SJCRH30 (cell line): ENCODE measurements around the gene CHAF1A. TPM values are rescaled to one million over a fixed set of nuclear protein-coding genes. Genes with fewer than 3 reads are reported as not detected.

Experiments used
- DNase-seq, 2 experiments: peaks; one replicate each; pipeline ENCODE4 v3.0.0-alpha.2; 2015 to 2020
- H3K27ac ChIP-seq: fragments of 250-450 bp; sonication (Bioruptor Pico); 2 replicates; pipeline ENCODE4 v1.5.1; 2020; ENCODE audit warnings: mild to moderate bottlenecking, moderate library complexity
- H3K27me3 ChIP-seq: fragments of 250-450 bp; sonication (Bioruptor Pico); 2 replicates; pipeline ENCODE4 v1.5.1; 2020; ENCODE audit warnings: mild to moderate bottlenecking, moderate library complexity
- H3K36me3 ChIP-seq: fragments of 250-450 bp; sonication (Bioruptor Pico); 2 replicates; pipeline ENCODE4 v1.5.1; 2020; ENCODE audit warnings: mild to moderate bottlenecking, moderate library complexity
- H3K4me1 ChIP-seq: fragments of 250-450 bp; sonication (Bioruptor Pico); 2 replicates; pipeline ENCODE4 v1.5.1; 2020; ENCODE audit warnings: mild to moderate bottlenecking, moderate library complexity
- H3K4me3 ChIP-seq: fragments of 250-450 bp; sonication (Bioruptor Pico); 2 replicates; pipeline ENCODE4 v1.5.1; 2020; ENCODE audit warnings: mild to moderate bottlenecking, moderate library complexity
- H3K9me3 ChIP-seq: fragments of 250-450 bp; sonication (Bioruptor Pico); replicated peaks from 2 replicates; pipeline ENCODE4 v1.5.1; 2020; ENCODE audit warnings: mild to moderate bottlenecking, moderate library complexity
- total RNA-seq: library from RNA; depleted of rRNA; stranded (reverse); fragments of >200 nt; shearing (Covaris generic); gene quantifications from 2 replicates; pipeline ENCODE4 v1.2.3, GENCODE V29; 2014

The CHAF1A gene
- total RNA-seq, 1 experiment from 2014 or later: 54.6 TPM

DNA sequence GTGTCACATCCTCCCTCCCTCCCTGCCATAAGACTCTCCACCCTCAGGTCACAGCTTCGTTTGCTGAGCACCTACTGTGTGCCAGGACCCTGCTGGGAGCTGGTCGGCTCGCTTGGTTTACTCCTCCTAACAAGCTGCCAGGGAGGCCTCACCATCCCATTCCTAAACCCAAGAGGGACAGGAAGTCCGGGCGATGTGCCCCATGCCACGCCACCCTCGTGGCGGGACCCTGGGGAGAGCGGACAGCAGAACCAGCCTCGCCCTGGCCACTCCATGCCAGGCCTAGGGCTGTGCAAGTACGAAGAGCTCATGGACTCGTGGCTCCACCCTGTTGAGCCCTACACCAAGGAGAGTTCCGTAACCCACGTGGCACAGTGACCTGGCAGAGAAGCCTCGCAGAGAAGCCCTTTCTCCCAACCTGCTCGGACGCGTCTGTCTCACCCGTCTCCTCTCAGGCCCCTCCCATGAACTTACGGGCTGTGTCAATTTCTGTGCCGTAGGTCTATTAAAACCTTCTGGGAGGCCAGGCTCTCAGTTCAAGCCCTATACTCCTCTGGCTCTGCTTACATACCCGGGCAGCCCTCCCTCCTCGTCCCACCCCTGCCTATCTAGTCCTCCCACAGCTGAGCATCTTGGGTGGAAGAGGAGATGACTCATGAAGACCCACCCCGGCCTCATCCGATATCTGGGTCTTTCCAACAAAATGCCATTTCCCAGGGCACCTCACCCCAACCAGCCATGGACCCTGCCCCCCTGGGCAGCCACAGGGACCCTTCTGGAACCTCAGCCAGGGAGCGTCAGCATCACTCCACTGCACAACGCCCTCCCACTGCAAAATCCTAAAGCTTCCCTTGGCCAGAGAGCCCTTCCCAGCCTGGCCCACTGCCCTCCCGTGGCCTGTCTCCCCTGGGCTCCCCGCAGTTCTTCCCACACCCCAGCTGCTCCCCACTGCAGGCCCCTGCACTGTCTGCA is 52.6 kb downstream of the CHAF1A start:
- DNase-seq: no peak
- H3K27me3 ChIP-seq: no peaks in the 10 kb centered on the region
- H3K4me1 ChIP-seq: peaks cover 9% of the 10 kb centered on the region; the same call in 1 of the 2 replicates
- H3K27ac ChIP-seq: no peak overlapping the region
- no peaks in the 10 kb centered on the region for H3K9me3 ChIP-seq
- peaks cover 11% of the 10 kb centered on the region; the same call in 1 of the 2 replicates for H3K36me3 ChIP-seq
- peak overlapping the region; percentile 63; the same call in 1 of the 2 replicates for H3K4me3 ChIP-seq

DNA sequence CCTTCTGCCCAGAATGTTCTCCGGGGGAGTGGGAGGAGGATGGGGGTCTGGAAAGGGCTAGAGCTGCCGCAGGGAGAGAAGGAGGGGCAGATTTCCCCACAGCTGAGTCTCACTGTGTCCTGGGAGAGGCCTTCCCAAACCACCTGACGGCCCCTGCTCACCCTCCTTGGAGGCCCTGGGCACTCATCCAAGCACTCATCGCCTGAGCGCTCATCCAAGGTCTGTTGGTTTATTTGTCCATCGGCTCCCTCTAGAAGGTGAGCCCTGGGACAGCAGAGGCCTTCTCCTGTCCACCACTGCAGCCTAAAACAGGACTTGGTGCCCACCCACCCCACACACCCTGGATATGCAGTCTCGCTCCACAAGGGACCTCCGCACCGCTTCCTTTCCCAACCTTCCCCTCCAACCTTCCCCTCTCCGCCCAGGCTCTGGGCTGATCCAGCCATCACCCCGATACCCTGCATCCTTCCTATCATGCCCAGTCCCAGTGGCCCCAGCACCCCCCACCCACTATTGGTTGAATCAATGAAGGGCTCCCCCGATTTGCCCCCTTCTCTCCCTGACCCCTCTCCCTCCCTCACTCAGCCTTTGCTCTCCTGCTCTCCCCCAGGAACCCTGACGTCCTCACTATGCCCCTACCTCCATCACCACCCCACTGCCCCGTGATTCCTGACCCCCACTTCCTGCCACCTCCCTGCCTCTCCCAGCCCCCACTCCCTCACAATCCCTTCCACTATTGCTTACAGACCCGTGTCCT is 53.5 kb downstream of the CHAF1A start:
- no peaks in the 10 kb centered on the region for H3K9me3 ChIP-seq
- peak; percentile 75 to 77 for DNase-seq
- H3K36me3 ChIP-seq: peaks cover 11% of the 10 kb centered on the region; the same call in 1 of the 2 replicates
- H3K27me3 ChIP-seq: no peaks in the 10 kb centered on the region
- peak overlapping the region; percentile 63 for H3K4me3 ChIP-seq
- no peak overlapping the region; the same call in 1 of the 2 replicates for H3K27ac ChIP-seq
- H3K4me1 ChIP-seq: peaks cover 9% of the 10 kb centered on the region; the same call in 1 of the 2 replicates

DNA sequence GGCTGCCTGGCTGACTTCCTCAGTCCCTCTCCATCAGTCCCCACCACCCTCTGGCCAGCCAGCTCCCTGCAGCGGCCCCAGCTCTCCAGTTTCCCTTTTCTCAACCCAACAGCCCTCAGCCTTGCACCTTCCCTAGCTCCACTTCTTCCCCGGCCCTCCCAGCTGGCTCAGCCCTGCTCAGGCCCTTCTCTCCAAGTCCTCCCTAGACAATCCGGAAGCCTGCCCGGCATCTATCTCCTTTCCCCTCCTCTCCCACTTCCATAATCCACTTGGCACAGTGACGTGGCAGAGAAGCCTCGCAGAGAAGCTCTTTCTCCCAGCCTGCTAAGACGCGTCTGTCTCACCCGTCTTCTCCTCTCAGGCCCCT is 54.0 kb downstream of the CHAF1A start:
- Histone ChIP-seq H3K36me3 (peaks cover 11% of the 10 kb centered on the region; the same call in 1 of the 2 replicates), H3K4me1 (peaks cover 9% of the 10 kb centered on the region; the same call in 1 of the 2 replicates), H3K9me3 (no peaks in the 10 kb centered on the region), H3K27ac (peak overlapping the region; percentile 38), H3K4me3 (peak overlapping the region; percentile 63), H3K27me3 (no peaks in the 10 kb centered on the region)
- DNase-seq: peak; percentile 61 to 66

DNA sequence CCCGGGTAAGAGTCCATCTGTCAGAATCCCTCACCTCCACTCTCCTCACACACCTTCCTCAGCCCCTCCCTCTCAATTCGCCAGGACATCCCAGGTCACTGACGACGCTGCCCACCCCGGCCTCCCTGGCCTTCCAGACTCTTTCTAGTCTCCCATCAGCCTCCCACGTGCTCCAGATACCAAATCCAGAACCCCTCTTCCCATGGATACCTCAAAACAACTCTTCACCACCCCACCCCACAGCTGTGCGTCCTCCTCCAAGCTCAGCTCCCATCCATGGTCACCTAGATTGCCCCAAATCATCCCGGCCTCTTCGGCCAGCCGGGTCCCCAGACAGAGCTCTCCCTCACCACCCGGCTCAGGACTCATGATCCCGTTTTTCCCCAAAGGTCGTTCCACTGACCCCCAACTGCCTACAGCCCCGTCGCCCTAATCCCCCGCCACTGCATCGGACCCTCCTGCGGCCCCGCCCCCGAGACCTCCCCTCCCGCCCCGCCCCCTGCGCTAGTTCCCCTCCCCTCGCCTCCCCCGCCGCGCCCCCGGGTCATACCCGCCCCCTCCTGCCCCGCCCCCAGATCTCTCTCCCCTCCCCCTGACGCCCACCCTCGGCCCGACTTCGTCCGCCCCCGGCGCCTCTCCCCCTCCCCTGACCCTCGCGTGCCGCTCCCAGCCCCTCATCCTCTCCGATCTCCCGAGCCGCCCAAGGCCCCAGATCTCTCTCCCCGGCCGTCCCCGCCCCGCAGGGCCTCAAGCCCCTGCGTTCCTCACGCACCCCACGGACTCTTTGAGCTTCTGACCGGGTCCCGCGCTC is 54.6 kb downstream of the CHAF1A start:
- H3K4me1 ChIP-seq: peaks cover 9% of the 10 kb centered on the region; the same call in 1 of the 2 replicates
- no peaks in the 10 kb centered on the region for H3K27me3 ChIP-seq
- no peaks in the 10 kb centered on the region for H3K9me3 ChIP-seq
- H3K36me3 ChIP-seq: peaks cover 9% of the 10 kb centered on the region; the same call in 1 of the 2 replicates
- DNase-seq: peak; percentile 67 to 76
- peak overlapping the region; percentile 38 for H3K27ac ChIP-seq
- peak overlapping the region; percentile 63 for H3K4me3 ChIP-seq

DNA sequence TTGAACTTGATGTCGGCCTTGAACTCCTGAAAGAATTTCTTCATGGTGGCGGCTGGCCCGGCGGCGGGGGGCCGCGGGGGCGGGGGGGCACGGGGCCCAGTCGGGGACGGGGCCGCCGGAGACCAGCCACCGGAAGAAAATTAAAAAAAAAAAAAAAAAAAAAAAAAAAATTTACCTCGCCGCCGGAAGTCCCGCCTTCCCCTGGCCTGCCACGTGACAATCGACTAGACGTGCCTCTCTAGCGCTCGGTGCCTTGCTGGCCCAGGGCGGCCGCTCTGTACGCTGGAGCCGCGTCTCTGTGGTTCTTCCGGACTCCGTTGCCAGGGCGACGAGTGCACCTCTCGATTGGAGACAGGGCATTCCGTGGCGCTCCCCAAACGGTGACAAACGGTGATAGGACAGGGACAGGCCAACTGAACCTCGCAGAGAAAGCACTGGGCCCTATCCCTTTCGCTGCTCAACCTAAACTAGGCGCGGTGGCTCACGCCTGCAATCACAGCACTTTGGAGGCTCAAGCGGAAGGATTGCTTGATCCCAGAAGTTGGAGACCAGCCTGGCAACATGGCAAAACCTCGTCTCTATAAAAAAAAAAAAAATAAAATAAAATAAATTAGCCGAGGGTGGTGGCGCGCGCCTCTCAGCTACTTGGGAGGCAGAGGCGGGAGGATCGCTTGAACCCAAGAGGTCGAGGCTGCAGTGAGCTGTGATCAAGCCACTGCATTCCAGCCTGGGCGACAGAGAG is 55.4 kb downstream of the CHAF1A start, which contains the start of gene UBXN6:
UBXN6 (minus strand) TSS at position 141 of the 742 bp plus-strand sequence; CDS start at position 44, 97 bp downstream.
- H3K36me3 ChIP-seq: peaks cover 9% of the 10 kb centered on the region; the same call in 1 of the 2 replicates
- DNase-seq: peak; percentile 97 to 98
- peak within 1 kb of the TSS; percentile 63 for H3K4me3 ChIP-seq
- peaks cover 9% of the 10 kb centered on the region; the same call in 1 of the 2 replicates for H3K4me1 ChIP-seq
- no peaks in the 10 kb centered on the region for H3K27me3 ChIP-seq
- no peaks in the 10 kb centered on the region for H3K9me3 ChIP-seq
- peak within 1 kb of the TSS; percentile 38 for H3K27ac ChIP-seq

DNA sequence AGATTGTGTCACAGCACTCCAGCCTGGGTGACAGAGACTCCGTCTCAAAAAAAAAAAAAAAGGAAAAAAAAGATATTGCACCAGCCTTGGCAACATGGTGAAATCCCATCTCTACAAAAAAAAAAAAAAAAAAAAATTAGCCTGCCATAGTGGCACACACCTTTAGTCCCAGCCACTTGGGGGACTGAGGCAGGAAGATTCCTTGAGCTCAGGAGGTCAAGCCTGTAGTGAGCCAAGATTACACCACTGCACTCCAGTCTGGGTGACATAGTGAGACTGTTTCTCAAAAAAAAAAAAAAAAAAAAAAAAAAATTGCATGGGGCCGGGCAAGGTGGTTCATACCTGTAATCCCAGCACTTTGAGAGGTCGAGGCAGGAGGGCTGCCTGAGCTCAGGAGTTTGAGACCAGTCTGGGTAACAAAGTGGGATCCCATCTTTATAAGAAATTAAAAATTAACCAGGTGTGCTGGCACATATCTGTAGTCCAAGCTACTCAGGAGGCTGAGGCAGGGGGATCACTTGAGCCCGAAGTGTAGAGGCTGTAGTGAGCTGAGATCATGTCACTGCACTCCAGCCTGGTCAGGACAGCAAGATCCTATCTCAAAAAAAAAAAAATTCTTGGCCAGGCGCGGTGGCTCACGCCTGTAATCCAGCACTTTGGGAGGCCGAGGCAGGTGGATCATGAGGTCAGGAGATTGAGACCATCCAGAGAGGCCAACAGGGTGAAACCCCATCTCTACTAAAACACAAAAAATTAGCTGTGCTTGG is 62.6 kb downstream of the CHAF1A start:
- H3K36me3 ChIP-seq: no peaks in the 10 kb centered on the region
- no peaks in the 10 kb centered on the region for H3K9me3 ChIP-seq
- no peak for DNase-seq
- no peaks in the 10 kb centered on the region for H3K27me3 ChIP-seq
- no peaks in the 10 kb centered on the region for H3K4me1 ChIP-seq
- no peak overlapping the region for H3K27ac ChIP-seq
- no peak overlapping the region for H3K4me3 ChIP-seq

DNA sequence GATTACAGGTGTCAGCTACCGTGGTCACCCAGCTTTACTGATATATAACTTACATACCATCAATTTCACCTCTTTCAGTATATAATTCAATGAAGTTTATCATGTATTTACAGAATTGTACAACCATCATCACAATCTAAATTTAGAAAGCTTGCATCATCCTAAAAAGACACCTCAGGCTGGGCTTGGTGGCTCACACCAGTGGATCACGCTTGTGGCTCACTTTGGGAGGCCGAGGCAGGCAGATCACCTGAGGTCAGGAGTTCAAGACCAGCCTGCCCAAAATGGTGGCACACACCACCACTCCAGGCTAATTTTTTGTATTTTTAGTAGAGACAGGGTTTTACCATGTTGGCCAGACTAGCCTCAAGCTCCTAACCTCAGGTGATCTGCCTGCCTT is 65.4 kb downstream of the CHAF1A start:
- Histone ChIP-seq H3K9me3 (no peaks in the 10 kb centered on the region), H3K4me1 (no peaks in the 10 kb centered on the region), H3K4me3 (no peak overlapping the region), H3K27me3 (no peaks in the 10 kb centered on the region), H3K27ac (no peak overlapping the region), H3K36me3 (no peaks in the 10 kb centered on the region)
- DNase-seq: no peak

DNA sequence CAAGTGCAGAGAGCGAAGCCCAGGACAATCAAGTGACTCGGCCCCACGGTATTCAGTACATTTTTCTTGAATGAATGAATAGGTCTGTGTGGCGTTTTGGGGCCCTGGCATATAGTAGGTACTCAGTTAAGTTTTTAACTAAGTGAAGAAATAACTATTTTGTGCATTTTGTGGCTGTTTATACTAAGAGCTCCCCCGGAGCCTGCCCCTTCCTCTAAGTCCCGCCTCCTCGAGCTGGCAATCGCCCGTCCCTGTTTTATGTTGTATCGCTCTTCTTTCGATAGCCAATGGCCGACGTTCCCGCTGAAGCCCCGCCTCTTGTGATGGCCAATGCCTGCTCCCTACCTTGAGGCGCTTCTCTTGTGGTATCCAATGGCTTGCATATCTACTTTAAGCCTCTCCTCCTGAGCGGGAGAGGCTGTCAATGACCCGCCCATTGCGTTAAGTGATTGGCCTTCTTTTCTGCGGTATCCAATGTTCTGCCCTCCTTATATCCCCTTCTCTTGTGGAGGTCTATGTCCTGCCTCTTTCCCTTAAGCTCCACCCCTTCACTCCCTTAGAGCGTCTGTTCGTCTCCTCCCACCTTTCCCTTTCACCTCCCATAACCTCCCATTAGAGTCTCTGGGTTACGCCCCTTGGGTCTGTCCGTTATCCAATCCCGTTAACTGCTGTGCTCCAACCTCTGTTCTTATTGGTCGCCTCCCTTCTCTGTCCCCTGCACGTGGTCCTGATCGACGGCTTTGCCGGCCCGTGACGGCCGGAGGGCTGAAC is 69.1 kb downstream of the CHAF1A start:
- H3K27ac ChIP-seq: peak overlapping the region; percentile 33
- DNase-seq: peak; percentile 99 to 100

DNA sequence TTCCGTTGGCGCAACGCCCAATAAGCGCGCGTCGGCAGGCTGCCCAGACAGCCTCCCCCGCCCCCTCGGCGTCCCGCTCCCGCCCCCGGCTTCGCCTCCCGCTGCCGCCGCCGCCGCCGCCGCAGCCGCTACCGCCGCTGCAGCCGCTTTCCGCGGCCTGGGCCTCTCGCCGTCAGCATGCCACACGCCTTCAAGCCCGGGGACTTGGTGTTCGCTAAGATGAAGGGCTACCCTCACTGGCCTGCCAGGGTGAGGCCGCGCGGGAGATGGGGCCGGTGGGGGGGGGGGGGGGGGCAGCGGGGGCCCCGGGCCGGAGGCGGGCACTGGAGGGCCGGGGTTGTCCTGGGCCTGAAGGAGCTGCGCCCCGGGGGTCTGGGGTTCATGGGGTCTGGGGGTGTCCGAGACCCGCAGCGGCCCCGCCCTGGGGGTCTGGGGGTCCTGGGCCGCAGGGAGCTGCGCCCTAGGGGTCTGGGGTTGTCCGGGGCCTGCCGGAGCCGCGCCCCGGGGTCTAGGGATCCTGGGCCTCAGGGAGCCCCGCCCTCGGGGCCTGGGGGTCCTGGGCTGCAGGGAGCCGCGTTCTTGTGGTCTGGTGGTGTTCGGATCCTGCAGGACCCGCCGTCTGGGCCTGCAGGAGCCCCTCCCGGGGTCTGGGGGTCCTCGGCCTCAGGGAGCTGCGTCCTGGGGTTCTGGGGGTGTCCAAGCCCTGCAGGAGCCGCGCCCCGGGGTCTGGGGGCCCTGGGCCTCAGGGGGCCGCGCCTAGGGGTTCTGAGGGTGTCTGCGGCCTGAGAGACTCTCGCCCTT is 69.9 kb downstream of the CHAF1A start, which contains the start of gene HDGFL2:
HDGFL2 (plus strand) TSS at position 124 of the 801 bp plus-strand sequence; CDS start at position 178, 54 bp downstream.
- H3K4me1 ChIP-seq: no peaks in the 10 kb centered on the region
- H3K36me3 ChIP-seq: peaks cover 5% of the 10 kb centered on the region; the same call in 1 of the 2 replicates
- H3K27me3 ChIP-seq: no peaks in the 10 kb centered on the region
- H3K27ac ChIP-seq: peak within 1 kb of the TSS; percentile 33
- DNase-seq: no peak
- H3K4me3 ChIP-seq: peak within 1 kb of the TSS; percentile 59
- no peaks in the 10 kb centered on the region for H3K9me3 ChIP-seq

More for the DNA sequence above, 69.1 kb downstream of the CHAF1A start:
- H3K9me3 ChIP-seq: no peaks in the 10 kb centered on the region
- 0 out of 2 replicates have a peak, but pooled peaks cover 2% of the 10 kb centered on the region for H3K36me3 ChIP-seq
- H3K27me3 ChIP-seq: no peaks in the 10 kb centered on the region
- no peaks in the 10 kb centered on the region for H3K4me1 ChIP-seq
- peak overlapping the region; percentile 59 for H3K4me3 ChIP-seq

DNA sequence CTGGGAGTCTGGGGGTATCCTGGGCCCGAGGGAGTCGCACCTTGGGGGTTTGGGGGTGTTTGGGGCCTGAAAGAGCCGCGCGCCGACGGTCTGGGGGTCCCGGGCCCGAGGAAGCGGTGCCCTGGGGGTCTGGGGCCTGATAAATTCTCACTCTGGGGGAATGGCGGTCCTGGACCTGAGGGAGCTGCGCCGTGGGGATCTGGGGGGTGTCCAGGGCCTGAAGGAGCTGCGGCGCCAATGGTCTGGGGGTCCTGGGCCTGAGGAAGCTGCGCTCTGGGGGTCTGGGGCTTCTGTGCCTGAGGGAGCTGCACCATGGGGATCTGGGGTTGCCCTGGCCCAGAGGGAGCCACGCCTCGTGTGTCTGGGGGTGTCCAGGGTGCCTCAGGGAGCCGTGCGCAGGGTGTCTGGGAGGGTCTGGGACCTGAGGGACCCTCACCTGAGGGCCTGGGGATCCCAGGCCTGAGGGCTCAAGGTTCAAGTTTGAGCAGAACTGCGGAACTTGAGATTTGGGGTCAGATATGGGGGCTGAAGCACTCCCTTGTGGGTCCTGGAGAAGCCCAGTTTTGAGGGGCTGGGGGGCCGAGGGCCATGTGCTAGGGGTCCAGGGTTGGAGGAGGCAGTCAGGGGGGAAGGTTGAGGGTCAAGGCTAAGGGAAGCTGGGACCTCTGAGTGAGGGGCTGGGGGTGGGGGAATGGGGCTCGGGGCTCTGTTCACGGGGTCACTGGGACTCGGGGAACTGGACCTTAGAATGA is 70.7 kb downstream of the CHAF1A start:
- no peak for DNase-seq
- H3K4me1 ChIP-seq: no peaks in the 10 kb centered on the region
- H3K9me3 ChIP-seq: no peaks in the 10 kb centered on the region
- H3K27ac ChIP-seq: peak overlapping the region; percentile 16; the same call in 1 of the 2 replicates
- peaks cover 10% of the 10 kb centered on the region; the same call in 1 of the 2 replicates for H3K36me3 ChIP-seq
- no peaks in the 10 kb centered on the region for H3K27me3 ChIP-seq
- peak overlapping the region; percentile 59 for H3K4me3 ChIP-seq
